Endothelial cell (in vitro differentiated cells): Measurements from ENCODE around the gene CYP24A1. TPM values are rescaled to one million over a fixed set of nuclear protein-coding genes. Genes with fewer than 3 reads are reported as not detected.

Source experiments
- DNase-seq: peaks from one replicate; pipeline ENCODE4 v3.0.0; 2021; ENCODE audit warnings: low spot score
- H3K27ac Mint-ChIP-seq: one replicate; pipeline ENCODE4 v1.8.0; 2021; ENCODE audit warnings: mixed read lengths, inconsistent platforms; ENCODE audit not compliant: unreplicated experiment
- H3K27me3 Mint-ChIP-seq: one replicate; pipeline ENCODE4 v1.8.0; 2021; ENCODE audit warnings: mild to moderate bottlenecking, moderate library complexity, mixed read lengths, inconsistent platforms; ENCODE audit not compliant: unreplicated experiment
- H3K36me3 Mint-ChIP-seq: one replicate; pipeline ENCODE4 v1.8.0; 2021; ENCODE audit warnings: mild to moderate bottlenecking, low read depth, mixed read lengths, inconsistent platforms; ENCODE audit not compliant: unreplicated experiment
- H3K4me1 Mint-ChIP-seq: one replicate; pipeline ENCODE4 v1.8.0; 2021; ENCODE audit warnings: mild to moderate bottlenecking, mixed read lengths, inconsistent platforms; ENCODE audit not compliant: unreplicated experiment
- H3K4me3 Mint-ChIP-seq: one replicate; pipeline ENCODE4 v1.8.0; 2021; ENCODE audit warnings: mild to moderate bottlenecking, mixed read lengths, inconsistent platforms; ENCODE audit not compliant: unreplicated experiment
- H3K9me3 Mint-ChIP-seq: one replicate; pipeline ENCODE4 v1.8.0; 2021; ENCODE audit warnings: mixed read lengths, inconsistent platforms; ENCODE audit not compliant: unreplicated experiment
- CTCF ChIP-seq: fragments of 200-600 bp; sonication (generic); IDR thresholded peaks from one replicate; pipeline ENCODE4 v1.5.0; 2021; ENCODE audit warnings: antibody characterized with exemption; ENCODE audit not compliant: unreplicated experiment
- total RNA-seq: library from RNA; stranded (reverse); fragmentation: NEBNext Ultra II Directional; extraction: Animal tissue kit (Norgen Biotek cat#: 25700); gene quantifications from one replicate; pipeline ENCODE4 v1.2.1, GENCODE V29; 2021; ENCODE audit not compliant: unreplicated experiment

Gene CYP24A1
- total RNA-seq, 1 donor from 2014 or later, result not detected

- TF ChIP-seq CTCF, result no peak
- Mint-ChIP-seq H3K4me3 (no peak overlapping the region), H3K9me3 (no peaks in the 10 kb centered on the region), H3K27me3 (peaks cover 2% of the 10 kb centered on the region), H3K36me3 (no peaks in the 10 kb centered on the region), H3K27ac (no peak overlapping the region), H3K4me1 (no peaks in the 10 kb centered on the region)
- no peak for DNase-seq
Measured at GRCh38 chr20:54190217-54190616, 16.4 kb upstream of the CYP24A1 start.

- DNase-seq, result no peak
- Mint-ChIP-seq H3K4me3 (no peak overlapping the region), H3K36me3 (no peaks in the 10 kb centered on the region), H3K27me3 (peaks cover 2% of the 10 kb centered on the region), H3K4me1 (no peaks in the 10 kb centered on the region), H3K9me3 (no peaks in the 10 kb centered on the region), H3K27ac (no peak overlapping the region)
- TF ChIP-seq CTCF, result no peak
Measured at GRCh38 chr20:54189630-54190029, 15.8 kb upstream of the CYP24A1 start.

- no peak for TF ChIP-seq CTCF
- H3K4me3 Mint-ChIP-seq, result no peak overlapping the region
- H3K9me3 Mint-ChIP-seq, result no peaks in the 10 kb centered on the region
- no peak for DNase-seq
- no peaks in the 10 kb centered on the region for H3K4me1 Mint-ChIP-seq
- H3K27ac Mint-ChIP-seq, result no peak overlapping the region
- peaks cover 2% of the 10 kb centered on the region for H3K27me3 Mint-ChIP-seq
- no peaks in the 10 kb centered on the region for H3K36me3 Mint-ChIP-seq
Measured at GRCh38 chr20:54188132-54188849, 14.5 kb upstream of the CYP24A1 start.

DNA sequence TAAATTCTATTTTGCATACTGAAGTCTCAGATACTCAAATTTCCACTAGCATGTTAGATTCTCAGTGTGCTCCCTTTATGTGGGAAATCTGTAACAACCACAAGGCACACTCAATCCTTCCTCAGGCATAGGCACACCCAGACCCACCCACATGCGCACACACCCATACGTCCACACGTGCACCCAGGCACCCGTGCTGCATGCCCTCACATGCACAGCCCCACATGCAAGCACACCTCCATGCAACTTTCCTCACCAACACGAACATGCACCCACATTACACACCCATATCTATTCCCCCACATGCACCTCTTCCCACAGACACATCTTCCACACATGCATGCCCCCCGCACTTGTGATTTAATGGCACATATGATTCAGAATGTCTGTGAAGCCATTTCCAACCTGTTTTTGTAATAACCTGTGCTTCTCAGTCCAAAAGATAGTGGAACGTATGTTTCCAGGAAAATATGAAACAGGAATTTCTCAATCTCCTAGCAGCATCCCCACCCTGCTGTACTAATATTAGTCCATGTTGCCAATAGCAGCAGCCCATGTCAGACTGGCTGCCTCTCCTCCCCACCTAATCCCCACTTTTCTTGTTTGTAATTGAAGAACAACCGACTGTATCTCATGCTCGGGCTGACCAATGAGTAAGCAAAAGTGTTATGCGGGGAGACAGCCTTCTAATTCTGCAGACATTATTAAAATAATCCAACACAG lies 11.3 kb upstream of the CYP24A1 start:
- DNase-seq, result no peak
- peaks cover 4% of the 10 kb centered on the region for H3K27me3 Mint-ChIP-seq
- no peaks in the 10 kb centered on the region for H3K36me3 Mint-ChIP-seq
- H3K4me3 Mint-ChIP-seq, result no peak overlapping the region
- H3K4me1 Mint-ChIP-seq, result no peaks in the 10 kb centered on the region
- H3K9me3 Mint-ChIP-seq, result no peaks in the 10 kb centered on the region
- no peak for TF ChIP-seq CTCF
- H3K27ac Mint-ChIP-seq, result no peak overlapping the region

DNA sequence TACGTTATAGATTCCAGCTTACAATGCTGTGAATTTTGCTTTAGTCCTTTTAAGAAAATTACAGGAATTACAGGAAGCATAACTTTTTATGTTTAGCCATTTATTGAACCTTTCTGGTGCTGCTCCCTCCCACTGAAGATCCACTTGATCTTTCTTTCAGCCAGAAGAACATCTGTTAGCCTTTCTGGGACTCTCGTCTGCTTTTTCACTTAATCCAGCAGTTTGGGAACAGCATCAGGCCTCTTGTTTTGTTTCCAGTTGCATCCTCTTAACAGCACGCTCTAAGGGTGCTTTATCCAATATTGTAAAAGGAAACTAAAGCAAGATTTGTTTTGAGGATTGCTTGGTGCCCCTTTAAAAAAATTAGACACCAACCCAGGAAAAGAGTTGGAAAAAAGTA lies 10.3 kb upstream of the CYP24A1 start:
- Mint-ChIP-seq H3K4me3 (no peak overlapping the region), H3K36me3 (no peaks in the 10 kb centered on the region), H3K27me3 (peaks cover 4% of the 10 kb centered on the region), H3K9me3 (no peaks in the 10 kb centered on the region), H3K27ac (no peak overlapping the region), H3K4me1 (no peaks in the 10 kb centered on the region)
- TF ChIP-seq CTCF, result no peak
- no peak for DNase-seq
